Measurements from ENCODE around the gene ALX3. TPM values are rescaled to one million over a fixed set of nuclear protein-coding genes. Genes with fewer than 3 reads are reported as not detected.

Gene ALX3
- total RNA-seq (2014; rRNA removed; shearing (Covaris generic)) = not detected in 2 replicates
- polyA plus RNA-seq (2014; cell fraction: nucleus; rRNA removed) = not detected in 2 replicates

- no peak for DNase-seq (ENCODE audit: extremely low read depth, low read depth)
Measured at GRCh38 chr1:110070671-110071242, at the start of gene ALX3. Gene ALX3 (minus strand): TSS chr1:110070672. CDS start chr1:110070612, 60 bp downstream.

- DNase-seq (ENCODE audit: extremely low read depth, low read depth) = no peak
Measured at GRCh38 chr1:110119843-110120242, 49.4 kb upstream of the ALX3 start.

GRCh38 chr1:110118636-110119396 lies 48.3 kb upstream of the ALX3 start:
- no peak for DNase-seq (ENCODE audit: extremely low read depth, low read depth)

- no peak for DNase-seq (ENCODE audit: extremely low read depth, low read depth)
Measured at GRCh38 chr1:110114784-110115183, 44.3 kb upstream of the ALX3 start.

GRCh38 chr1:110114173-110114572 lies 43.7 kb upstream of the ALX3 start:
- DNase-seq (ENCODE audit: extremely low read depth, low read depth) = no peak

- no peak for DNase-seq (ENCODE audit: extremely low read depth, low read depth)
Measured at GRCh38 chr1:110113551-110113950, 43.1 kb upstream of the ALX3 start.

GRCh38 chr1:110112656-110113055 lies 42.2 kb upstream of the ALX3 start:
- DNase-seq (ENCODE audit: extremely low read depth, low read depth) = no peak

- no peak for DNase-seq (ENCODE audit: extremely low read depth, low read depth)
Measured at GRCh38 chr1:110112143-110112542, 41.7 kb upstream of the ALX3 start, which contains the start of gene UBL4B. Gene UBL4B (plus strand): TSS chr1:110112443. CDS start chr1:110112535, 92 bp downstream.

- DNase-seq (ENCODE audit: extremely low read depth, low read depth) = no peak
Measured at GRCh38 chr1:110111081-110111480, 40.6 kb upstream of the ALX3 start.

GRCh38 chr1:110107867-110108469 lies 37.5 kb upstream of the ALX3 start:
- no peak for DNase-seq (ENCODE audit: extremely low read depth, low read depth)

GRCh38 chr1:110106013-110106941 lies 35.8 kb upstream of the ALX3 start:
- DNase-seq (ENCODE audit: extremely low read depth, low read depth) = peak; percentile 59

- DNase-seq (ENCODE audit: extremely low read depth, low read depth) = no peak
Measured at GRCh38 chr1:110102081-110102480, 31.6 kb upstream of the ALX3 start.

- no peak for DNase-seq (ENCODE audit: extremely low read depth, low read depth)
Measured at GRCh38 chr1:110100335-110100734, 29.9 kb upstream of the ALX3 start.

GRCh38 chr1:110098222-110099026 lies 28.0 kb upstream of the ALX3 start:
- DNase-seq (ENCODE audit: extremely low read depth, low read depth) = no peak

- no peak for DNase-seq (ENCODE audit: extremely low read depth, low read depth)
Measured at GRCh38 chr1:110097507-110098221, 27.2 kb upstream of the ALX3 start.

- DNase-seq (ENCODE audit: extremely low read depth, low read depth) = no peak
Measured at GRCh38 chr1:110094931-110095654, 24.6 kb upstream of the ALX3 start.

GRCh38 chr1:110092991-110093390 lies 22.5 kb upstream of the ALX3 start:
- no peak for DNase-seq (ENCODE audit: extremely low read depth, low read depth)

GRCh38 chr1:110091791-110092190 lies 21.3 kb upstream of the ALX3 start:
- no peak for DNase-seq (ENCODE audit: extremely low read depth, low read depth)

Measured in NCI-H460 (cell line).